SH-SY5Y (cell line): ENCODE results near the gene AZIN2.

ENCODE experiments used
- GATA2 ChIP-seq: IDR thresholded peaks from 2 replicates; pipeline ENCODE4 v1.6.1; 2011; ENCODE audit warnings: mild to moderate bottlenecking, low read depth, low read length
- GATA3 ChIP-seq: IDR thresholded peaks from 2 replicates; pipeline ENCODE4 v1.6.1; 2011; ENCODE audit warnings: low read depth, mild to moderate bottlenecking, low read length, moderate library complexity

GRCh38 chr1:33119532-33120217, 38.7 kb downstream of the AZIN2 start:
- TF ChIP-seq GATA2 = no peak
- no peak for TF ChIP-seq GATA3
